ENCODE results near the gene KIF21B. TPM values are rescaled to one million over a fixed set of nuclear protein-coding genes. Genes with fewer than 3 reads are reported as not detected.

KIF21B gene
- total RNA-seq, result under 0.01 TPM in 2 replicates

GRCh38 chr1:201023517-201023902, at the start of gene KIF21B:
KIF21B (minus strand) TSS chr1:201023714; CDS start chr1:201023383, 331 bp downstream.

Small RNA genes lying within 50 kb of the gene (small RNA-seq; reads per million reads assigned to genes)
- gene RNU6-704P, result not detected

Other genes with a start within 250 kb of the KIF21B start
- gene GPR25, start 150.7 kb downstream of the KIF21B start, total RNA-seq, result not detected in 2 replicates
- gene INAVA, start 128.8 kb downstream of the KIF21B start, total RNA-seq, result not detected in 2 replicates
- gene CACNA1S, start 88.7 kb upstream of the KIF21B start, total RNA-seq, result not detected in 2 replicates
- under 0.01 TPM in 1 of 2 replicates, not detected in the other for gene ASCL5, start 103.5 kb upstream of the KIF21B start, total RNA-seq
- 23.1 and 28.7 TPM in 2 replicates for gene TMEM9, start 130.8 kb upstream of the KIF21B start, total RNA-seq
- under 0.01 TPM in 1 of 2 replicates, not detected in the other for gene IGFN1, start 167.1 kb upstream of the KIF21B start, total RNA-seq